HG02571 (cell line): ENCODE data around the gene CREBBP.

Source experiments
- ATAC-seq: cut with Tn5 transposase; IDR thresholded peaks from one replicate; pipeline ENCODE4 v1.9.1; 2021; ENCODE audit warnings: mild to moderate bottlenecking, moderate library complexity; ENCODE audit not compliant: unreplicated experiment

The CREBBP gene

DNA sequence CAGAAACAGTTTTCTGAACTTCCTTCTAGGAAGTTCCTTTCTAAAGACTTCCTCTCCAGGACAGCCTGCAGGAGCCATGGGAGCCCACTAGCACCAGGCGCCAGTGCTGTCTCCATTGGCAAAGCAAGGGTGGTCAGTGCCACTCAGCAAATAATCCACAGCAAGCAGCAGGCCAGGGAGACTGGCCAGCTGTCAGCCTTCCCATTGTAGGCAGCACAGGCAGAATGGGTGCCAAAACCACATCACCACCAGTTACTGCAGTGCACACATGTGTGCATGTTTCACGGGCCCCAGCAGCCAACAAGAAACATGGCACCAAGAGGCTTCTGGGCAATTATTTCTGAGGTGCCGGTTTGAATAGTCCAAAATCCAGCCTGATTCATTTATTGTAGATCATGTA is 199.3 kb downstream of the CREBBP start:
- no peak for ATAC-seq

DNA sequence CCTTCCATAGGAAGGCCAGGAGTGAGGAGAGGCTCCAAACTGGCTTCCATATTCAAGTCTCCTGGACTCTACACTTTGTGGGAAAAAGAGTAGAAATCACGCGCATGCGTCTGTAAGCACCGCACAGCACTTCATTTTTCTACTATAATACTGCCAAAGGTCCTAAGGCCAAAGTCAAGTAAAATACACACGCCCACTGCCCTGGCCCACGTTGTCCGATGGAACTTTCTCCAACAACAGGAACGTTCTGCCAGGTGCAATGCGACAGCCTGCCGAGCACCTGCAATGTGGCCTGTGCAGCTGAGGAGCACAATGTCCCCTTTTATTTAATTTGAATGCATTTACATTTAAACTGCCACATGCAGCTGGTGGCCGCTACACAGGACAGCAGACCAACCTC is 202.5 kb downstream of the CREBBP start:
- ATAC-seq = no peak

DNA sequence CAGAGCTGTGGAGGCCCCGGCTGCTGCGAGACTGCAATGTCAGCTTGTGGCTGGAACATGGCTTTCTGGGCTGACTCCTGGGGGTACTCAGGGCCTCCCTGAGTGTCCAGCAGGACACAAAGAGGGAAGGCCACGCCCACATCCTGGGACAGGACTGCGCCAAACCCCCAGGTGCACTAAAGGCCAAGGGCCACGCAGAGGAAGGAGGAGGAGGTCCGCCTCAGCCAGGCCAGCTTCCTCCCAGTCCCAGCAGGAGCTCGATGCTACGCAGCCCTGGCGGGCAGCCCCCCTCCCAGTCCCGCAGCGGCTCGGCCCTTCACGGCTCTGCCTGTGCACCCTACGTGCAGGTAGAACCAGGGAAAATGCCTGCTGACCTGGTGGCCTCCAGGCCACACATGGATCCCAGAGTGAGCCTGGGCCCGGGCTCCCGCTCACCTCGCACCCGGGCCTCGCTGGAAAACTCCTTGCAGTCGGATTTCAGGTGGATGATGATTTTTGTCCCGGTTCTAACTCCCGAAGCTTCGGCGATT is 204.8 kb downstream of the CREBBP start:
- ATAC-seq = no peak
